ENCODE results near the gene DNAI1. TPM values are rescaled to one million over a fixed set of nuclear protein-coding genes. Genes with fewer than 3 reads are reported as not detected.

The DNAI1 gene
- total RNA-seq, 1 donor from 2014 or later: 1.8 TPM

DNA sequence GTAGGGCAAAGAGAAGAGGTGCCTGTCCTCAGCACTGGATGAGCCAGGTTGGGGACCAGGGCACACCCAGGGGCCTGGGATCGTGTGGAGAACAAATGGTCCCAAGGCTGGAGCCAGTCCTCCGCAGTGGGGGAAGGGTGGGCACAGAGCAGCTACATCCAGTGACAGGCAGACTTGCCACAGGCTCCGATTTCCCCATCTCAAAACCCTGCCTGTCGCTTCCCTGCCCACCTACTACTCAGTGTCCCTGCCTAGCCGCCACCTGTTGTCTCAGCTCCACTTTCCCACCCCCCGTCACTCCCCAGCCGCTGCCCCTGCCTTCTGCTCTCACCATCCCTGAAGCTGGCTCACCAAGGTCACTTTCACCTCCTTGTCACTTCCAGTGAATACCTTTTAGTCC is 78.1 kb downstream of the DNAI1 start:
- Mint-ChIP-seq H3K4me1 (ENCODE audit: low read depth, unreplicated experiment) (peaks cover 9% of the 10 kb centered on the region), H3K36me3 (ENCODE audit: low read depth, unreplicated experiment) (no peaks in the 10 kb centered on the region), H3K27ac (ENCODE audit: unreplicated experiment) (no peak overlapping the region), H3K9me3 (ENCODE audit: unreplicated experiment) (peaks cover 11% of the 10 kb centered on the region), H3K27me3 (ENCODE audit: low read depth, unreplicated experiment) (peaks cover 35% of the 10 kb centered on the region), H3K4me3 (ENCODE audit: unreplicated experiment) (no peak overlapping the region)
- FAIRE-seq (no peak), DNase-seq (ENCODE audit: low read depth) (no peak)
- no peak overlapping the region for H3K4me3 ChIP-seq (ENCODE audit: insufficient read depth, low read depth, low read length)
- TF ChIP-seq EZH2 (IDR thresholded peaks at IDR 0.05; ENCODE audit: insufficient read depth, low read length): no peak
- TF ChIP-seq, protein P1, sequence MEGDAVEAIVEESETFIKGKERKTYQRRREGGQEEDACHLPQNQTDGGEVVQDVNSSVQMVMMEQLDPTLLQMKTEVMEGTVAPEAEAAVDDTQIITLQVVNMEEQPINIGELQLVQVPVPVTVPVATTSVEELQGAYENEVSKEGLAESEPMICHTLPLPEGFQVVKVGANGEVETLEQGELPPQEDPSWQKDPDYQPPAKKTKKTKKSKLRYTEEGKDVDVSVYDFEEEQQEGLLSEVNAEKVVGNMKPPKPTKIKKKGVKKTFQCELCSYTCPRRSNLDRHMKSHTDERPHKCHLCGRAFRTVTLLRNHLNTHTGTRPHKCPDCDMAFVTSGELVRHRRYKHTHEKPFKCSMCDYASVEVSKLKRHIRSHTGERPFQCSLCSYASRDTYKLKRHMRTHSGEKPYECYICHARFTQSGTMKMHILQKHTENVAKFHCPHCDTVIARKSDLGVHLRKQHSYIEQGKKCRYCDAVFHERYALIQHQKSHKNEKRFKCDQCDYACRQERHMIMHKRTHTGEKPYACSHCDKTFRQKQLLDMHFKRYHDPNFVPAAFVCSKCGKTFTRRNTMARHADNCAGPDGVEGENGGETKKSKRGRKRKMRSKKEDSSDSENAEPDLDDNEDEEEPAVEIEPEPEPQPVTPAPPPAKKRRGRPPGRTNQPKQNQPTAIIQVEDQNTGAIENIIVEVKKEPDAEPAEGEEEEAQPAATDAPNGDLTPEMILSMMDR (IDR thresholded peaks at IDR 0.05; ENCODE audit: insufficient read depth, low read depth, low read length): no peak
- H3K4me1 ChIP-seq (ENCODE audit: insufficient read depth, low read length): no peaks in the 10 kb centered on the region
- peaks cover 13% of the 10 kb centered on the region for H3K27me3 ChIP-seq (ENCODE audit: insufficient read depth, low read length)
- no peaks in the 10 kb centered on the region for H3K79me2 ChIP-seq (ENCODE audit: insufficient read depth, low read length)
- H3K9ac ChIP-seq (ENCODE audit: low read length): no peak overlapping the region
- H3K36me3 ChIP-seq (ENCODE audit: insufficient read depth, low read length): no peaks in the 10 kb centered on the region
- H3K9me3 ChIP-seq (ENCODE audit: insufficient read depth, low read depth, low read length): no peaks in the 10 kb centered on the region
- H2AFZ ChIP-seq (ENCODE audit: low read depth, low read length): no peak overlapping the region
- H3K27ac ChIP-seq (ENCODE audit: low read depth, low read length): no peak overlapping the region
- no peaks in the 10 kb centered on the region for H4K20me1 ChIP-seq (ENCODE audit: insufficient read depth, low read length)
- H3K4me2 ChIP-seq (ENCODE audit: low read length): no peak overlapping the region

DNA sequence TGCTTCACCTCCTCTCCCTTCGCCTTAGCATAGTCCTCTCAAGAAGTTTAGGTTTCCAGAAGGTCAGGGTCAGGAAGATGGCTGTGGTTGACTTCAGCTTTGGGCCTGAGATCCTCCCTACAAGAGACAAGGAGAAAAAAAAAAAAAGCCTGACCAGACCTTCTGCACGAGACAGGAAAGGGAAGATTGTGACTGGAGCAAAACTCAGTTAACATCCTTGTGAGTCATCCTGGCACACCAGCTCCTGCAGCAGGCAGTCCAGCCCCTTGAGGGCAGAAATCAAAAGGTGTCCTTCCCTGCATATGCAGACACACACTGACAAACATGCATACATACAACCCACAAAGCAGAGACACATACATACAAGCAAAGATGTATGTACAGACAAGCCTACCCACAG is 82.2 kb downstream of the DNAI1 start:
- peaks cover 22% of the 10 kb centered on the region for H3K27me3 Mint-ChIP-seq (ENCODE audit: low read depth, unreplicated experiment)
- FAIRE-seq: no peak

DNA sequence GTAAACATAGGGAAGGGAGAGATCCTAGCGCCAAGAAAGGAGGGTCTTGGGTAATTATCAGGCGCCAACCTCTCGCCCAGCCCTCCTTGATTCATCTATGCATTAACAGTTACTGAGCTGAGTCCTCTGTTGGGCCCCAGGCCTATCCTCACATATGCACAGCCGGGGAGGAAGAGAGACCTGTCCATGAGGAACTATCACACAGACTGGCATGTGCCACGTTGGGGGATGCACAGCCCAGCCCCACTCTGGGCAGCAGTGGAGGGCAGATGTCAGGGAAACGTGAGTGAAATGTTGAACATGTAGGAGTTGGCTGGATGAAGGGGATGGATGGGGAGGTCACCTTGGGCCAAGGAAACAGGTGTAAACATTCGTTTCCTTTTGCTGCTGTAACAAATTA is 82.9 kb downstream of the DNAI1 start:
- Mint-ChIP-seq H3K27ac (ENCODE audit: unreplicated experiment) (no peak overlapping the region), H3K36me3 (ENCODE audit: low read depth, unreplicated experiment) (peaks cover 2% of the 10 kb centered on the region), H3K27me3 (ENCODE audit: low read depth, unreplicated experiment) (peaks cover 22% of the 10 kb centered on the region), H3K9me3 (ENCODE audit: unreplicated experiment) (peaks cover 1% of the 10 kb centered on the region), H3K4me3 (ENCODE audit: unreplicated experiment) (no peak overlapping the region), H3K4me1 (ENCODE audit: low read depth, unreplicated experiment) (peaks cover 9% of the 10 kb centered on the region)
- H3K79me2 ChIP-seq (ENCODE audit: insufficient read depth, low read length): no peaks in the 10 kb centered on the region
- H3K27me3 ChIP-seq (ENCODE audit: insufficient read depth, low read length): peaks cover 13% of the 10 kb centered on the region
- DNase-seq (ENCODE audit: low read depth): no peak
- H2AFZ ChIP-seq (ENCODE audit: low read depth, low read length): no peak overlapping the region
- TF ChIP-seq EZH2 (IDR thresholded peaks at IDR 0.05; ENCODE audit: insufficient read depth, low read length): no peak
- TF ChIP-seq, protein P1 (IDR thresholded peaks at IDR 0.05; ENCODE audit: insufficient read depth, low read depth, low read length): no peak
- no peaks in the 10 kb centered on the region for H4K20me1 ChIP-seq (ENCODE audit: insufficient read depth, low read length)
- no peak overlapping the region for H3K9ac ChIP-seq (ENCODE audit: low read length)
- no peak overlapping the region for H3K4me2 ChIP-seq (ENCODE audit: low read length)
- no peak overlapping the region for H3K4me3 ChIP-seq (ENCODE audit: insufficient read depth, low read depth, low read length)
- no peaks in the 10 kb centered on the region for H3K9me3 ChIP-seq (ENCODE audit: insufficient read depth, low read depth, low read length)
- H3K4me1 ChIP-seq (ENCODE audit: insufficient read depth, low read length): no peaks in the 10 kb centered on the region
- no peak for FAIRE-seq
- no peak overlapping the region for H3K27ac ChIP-seq (ENCODE audit: low read depth, low read length)
- no peaks in the 10 kb centered on the region for H3K36me3 ChIP-seq (ENCODE audit: insufficient read depth, low read length)

More for the DNA sequence above, 82.2 kb downstream of the DNAI1 start:
- H3K36me3 Mint-ChIP-seq (ENCODE audit: low read depth, unreplicated experiment): peaks cover 2% of the 10 kb centered on the region
- Histone ChIP-seq H3K79me2 (ENCODE audit: insufficient read depth, low read length) (no peaks in the 10 kb centered on the region), H3K4me1 (ENCODE audit: insufficient read depth, low read length) (no peaks in the 10 kb centered on the region), H3K27ac (ENCODE audit: low read depth, low read length) (no peak overlapping the region), H3K36me3 (ENCODE audit: insufficient read depth, low read length) (no peaks in the 10 kb centered on the region), H4K20me1 (ENCODE audit: insufficient read depth, low read length) (no peaks in the 10 kb centered on the region), H3K4me3 (ENCODE audit: insufficient read depth, low read depth, low read length) (no peak overlapping the region), H2AFZ (ENCODE audit: low read depth, low read length) (no peak overlapping the region), H3K9me3 (ENCODE audit: insufficient read depth, low read depth, low read length) (no peaks in the 10 kb centered on the region), H3K9ac (ENCODE audit: low read length) (no peak overlapping the region), H3K27me3 (ENCODE audit: insufficient read depth, low read length) (peaks cover 10% of the 10 kb centered on the region), H3K4me2 (ENCODE audit: low read length) (no peak overlapping the region)
- TF ChIP-seq EZH2 (IDR thresholded peaks at IDR 0.05; ENCODE audit: insufficient read depth, low read length): no peak
- TF ChIP-seq, protein P1 (IDR thresholded peaks at IDR 0.05; ENCODE audit: insufficient read depth, low read depth, low read length): no peak
- peaks cover 9% of the 10 kb centered on the region for H3K4me1 Mint-ChIP-seq (ENCODE audit: low read depth, unreplicated experiment)
- DNase-seq (ENCODE audit: low read depth): peak; percentile 35
- H3K9me3 Mint-ChIP-seq (ENCODE audit: unreplicated experiment): peaks cover 1% of the 10 kb centered on the region
- no peak overlapping the region for H3K27ac Mint-ChIP-seq (ENCODE audit: unreplicated experiment)
- H3K4me3 Mint-ChIP-seq (ENCODE audit: unreplicated experiment): no peak overlapping the region

Measured in astrocyte (in vitro differentiated cells and primary cell).